GM21423 (cell line): Measurements from ENCODE around the gene COL26A1.

Source experiments
- ATAC-seq: cut with Tn5 transposase; IDR thresholded peaks from one replicate; pipeline ENCODE4 v1.9.1; 2021; ENCODE audit warnings: mild to moderate bottlenecking, moderate library complexity; ENCODE audit not compliant: unreplicated experiment

Gene COL26A1

DNA sequence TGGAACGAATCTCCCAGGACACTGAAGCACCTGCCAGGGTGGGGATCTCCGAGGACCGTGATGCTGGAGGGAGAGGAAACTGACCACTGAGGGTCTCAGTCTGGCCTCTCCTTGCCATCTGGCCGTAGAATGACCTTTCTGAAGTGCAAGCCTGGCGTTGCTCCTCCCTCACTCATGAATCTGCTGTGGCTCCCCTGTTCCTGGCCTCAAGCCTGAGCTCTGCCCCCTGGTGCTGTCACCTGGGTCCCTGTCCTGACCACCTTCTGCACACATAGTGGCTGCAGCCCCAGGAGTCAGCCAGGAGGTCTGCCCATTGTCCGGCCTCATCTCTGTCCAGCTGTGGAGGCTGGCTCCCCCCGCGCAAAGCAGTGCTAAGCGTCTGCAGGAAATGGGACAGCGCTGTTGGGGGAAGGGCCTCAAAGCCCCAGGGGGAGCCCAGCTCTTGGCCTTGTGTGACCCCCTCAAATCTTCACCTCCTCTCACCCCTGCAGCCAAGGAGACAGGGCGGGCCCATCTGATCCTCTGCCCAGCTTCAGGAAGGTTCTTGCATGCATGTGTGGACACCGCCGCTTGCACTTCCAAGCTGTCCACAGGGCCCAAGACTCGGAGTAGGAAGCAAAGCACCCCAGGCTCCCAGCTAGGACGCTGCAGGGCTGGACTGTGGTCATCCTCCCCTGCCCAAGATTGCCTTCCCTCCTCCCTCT is 200.7 kb downstream of the COL26A1 start:
- ATAC-seq, result no peak

GRCh38 chr7:101563943-101564777 is 201.5 kb downstream of the COL26A1 start:
- no peak for ATAC-seq

- no peak for ATAC-seq
Observed at GRCh38 chr7:101564778-101565211, 202.1 kb downstream of the COL26A1 start.

DNA sequence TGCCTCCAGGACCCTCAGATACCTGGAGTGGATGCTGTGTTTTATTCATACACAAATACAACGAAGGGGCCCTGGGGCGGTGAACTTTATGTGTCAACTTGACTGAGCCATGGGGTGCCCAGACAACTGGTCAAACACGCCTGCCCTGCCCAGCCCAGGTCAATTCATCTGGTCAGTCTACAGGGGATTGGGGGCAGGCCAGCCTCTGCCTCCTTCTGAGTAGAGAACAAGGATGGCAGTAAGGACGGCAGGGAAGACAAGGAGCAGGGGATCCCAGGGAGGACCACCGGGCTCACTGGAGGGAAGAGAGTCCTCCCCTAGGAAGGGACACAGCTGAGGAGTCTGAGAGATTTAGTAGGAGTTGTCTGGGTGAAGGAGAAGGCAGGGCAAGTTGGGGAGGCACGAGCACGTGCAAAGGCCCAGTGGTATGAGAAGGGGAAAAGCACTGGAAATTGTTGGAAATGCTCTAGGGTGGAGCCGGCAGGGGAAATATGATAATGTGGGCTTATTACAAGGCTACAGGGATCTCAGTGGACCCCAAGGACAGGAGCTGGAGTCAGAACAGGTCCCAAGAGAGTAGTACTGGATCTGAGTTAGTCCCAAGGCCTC is 203.0 kb downstream of the COL26A1 start:
- no peak for ATAC-seq

DNA sequence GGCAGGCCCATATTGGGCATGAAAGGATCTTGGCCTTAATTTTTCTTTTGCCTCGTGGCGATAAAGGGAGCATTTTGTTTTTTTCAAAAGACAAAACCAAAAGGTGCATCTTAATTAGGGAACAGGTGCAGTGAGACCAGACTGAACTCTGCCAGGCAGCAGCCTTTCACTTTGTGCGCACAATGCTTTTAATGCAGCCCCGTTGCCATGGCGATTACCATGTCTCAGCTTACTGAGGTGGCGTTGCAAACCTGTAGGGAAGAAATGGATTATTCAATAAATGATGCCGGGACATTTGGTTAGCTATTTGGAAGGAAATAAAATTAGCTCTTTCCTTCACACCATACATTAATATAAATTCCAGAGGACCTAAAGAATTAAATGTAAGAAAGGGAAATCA is 204.6 kb downstream of the COL26A1 start:
- no peak for ATAC-seq

GRCh38 chr7:101572156-101572555 is 209.5 kb downstream of the COL26A1 start:
- no peak for ATAC-seq

GRCh38 chr7:101575168-101575567 is 212.5 kb downstream of the COL26A1 start:
- ATAC-seq, result no peak

DNA sequence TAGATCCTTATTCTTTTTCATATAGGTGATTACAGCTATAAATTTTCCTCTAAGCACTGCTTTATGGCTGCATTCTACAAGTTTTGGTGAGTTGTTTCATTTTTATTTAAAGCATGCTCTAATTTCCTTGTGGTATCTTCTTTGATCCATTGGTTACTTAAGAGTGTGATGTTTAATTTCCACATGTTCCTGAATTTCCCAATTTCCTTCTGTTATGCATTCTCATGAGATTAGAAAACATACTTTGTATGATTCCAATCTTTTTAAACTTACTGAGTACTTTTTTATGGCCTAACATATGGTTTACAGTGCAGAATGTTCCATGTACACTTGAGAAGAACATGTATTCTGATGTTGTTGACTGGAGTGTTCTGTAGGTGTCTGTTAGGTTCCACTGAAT is 213.0 kb downstream of the COL26A1 start:
- ATAC-seq, result no peak

- ATAC-seq, result no peak
Observed at GRCh38 chr7:101576998-101577397, 214.3 kb downstream of the COL26A1 start.

DNA sequence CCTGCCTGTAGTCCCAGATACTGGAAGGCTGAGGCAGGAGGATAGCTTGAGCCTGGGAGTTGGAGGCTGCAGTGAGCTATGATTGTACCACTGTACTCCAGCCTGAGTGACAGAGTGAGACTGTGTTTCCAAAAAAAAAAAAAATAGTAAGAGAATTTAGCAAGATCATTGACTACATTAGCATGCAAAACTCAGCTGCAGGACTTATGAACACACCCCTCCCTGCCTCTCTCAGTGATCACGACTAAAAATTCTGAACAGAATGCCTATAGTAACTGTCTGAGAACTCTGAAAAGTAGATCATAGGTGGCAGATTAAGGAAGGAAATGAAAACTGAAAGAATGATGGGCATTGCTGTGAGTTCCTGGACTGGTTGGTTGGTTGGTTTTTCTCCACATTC is 215.9 kb downstream of the COL26A1 start:
- ATAC-seq, result no peak

DNA sequence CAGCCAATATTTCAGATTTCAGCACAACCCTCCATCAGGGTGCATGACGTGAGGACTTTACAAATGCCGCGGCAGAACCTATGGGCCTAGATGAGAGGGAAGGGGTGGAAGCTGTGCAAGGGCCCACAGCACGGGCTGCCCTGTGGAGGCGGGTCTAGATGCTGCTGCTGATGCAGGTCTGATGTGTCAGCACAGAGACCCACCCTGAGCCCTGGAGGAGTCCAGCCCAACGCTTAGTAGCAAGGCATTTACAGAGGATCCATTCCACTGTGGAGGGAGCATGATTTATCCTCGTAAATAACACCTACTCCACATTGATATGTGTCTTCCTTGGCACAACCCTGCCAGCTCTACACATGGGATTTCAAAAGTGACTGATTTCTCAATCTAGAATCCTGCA is 217.9 kb downstream of the COL26A1 start:
- no peak for ATAC-seq

DNA sequence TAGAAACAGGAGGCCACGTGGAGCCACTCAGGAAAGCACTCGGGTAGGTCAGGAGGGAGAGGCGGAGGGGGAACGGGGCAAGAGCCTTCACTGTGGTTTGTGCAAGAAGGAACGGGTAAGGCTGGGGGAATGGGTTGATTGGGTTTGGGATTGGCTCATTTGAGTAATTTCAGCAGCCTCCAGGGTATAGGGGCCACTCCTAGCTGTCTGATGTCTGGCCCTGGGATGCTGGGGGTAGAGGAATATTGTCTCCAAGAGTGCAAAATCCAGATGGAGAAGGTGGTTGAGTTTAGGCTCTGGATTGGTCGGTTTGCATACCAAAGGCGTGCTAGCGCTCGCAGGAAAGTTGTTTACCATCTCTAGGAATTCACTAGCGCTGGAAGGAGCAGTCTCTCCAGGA is 219.2 kb downstream of the COL26A1 start:
- no peak for ATAC-seq

DNA sequence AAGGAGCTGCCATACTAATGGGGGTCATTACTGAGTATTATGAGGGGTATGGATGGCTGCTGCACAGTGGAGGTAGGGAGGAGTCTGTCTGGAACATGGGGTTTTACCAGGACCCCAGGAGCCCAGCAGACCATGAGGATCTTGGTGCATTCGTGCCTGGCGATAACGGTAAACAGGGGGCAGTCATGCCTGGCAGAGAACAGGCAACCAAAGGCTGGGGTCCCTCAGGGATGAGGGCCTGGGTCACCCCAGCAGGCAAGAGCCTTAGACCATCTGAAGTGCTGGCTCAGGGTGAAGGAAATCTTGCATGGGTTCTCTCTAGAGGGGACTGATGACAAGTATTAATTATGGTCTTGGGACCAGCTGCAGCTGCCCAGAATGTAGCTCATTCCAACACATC is 220.3 kb downstream of the COL26A1 start:
- ATAC-seq, result no peak

- no peak for ATAC-seq
Observed at GRCh38 chr7:101586078-101586905, 223.6 kb downstream of the COL26A1 start.

DNA sequence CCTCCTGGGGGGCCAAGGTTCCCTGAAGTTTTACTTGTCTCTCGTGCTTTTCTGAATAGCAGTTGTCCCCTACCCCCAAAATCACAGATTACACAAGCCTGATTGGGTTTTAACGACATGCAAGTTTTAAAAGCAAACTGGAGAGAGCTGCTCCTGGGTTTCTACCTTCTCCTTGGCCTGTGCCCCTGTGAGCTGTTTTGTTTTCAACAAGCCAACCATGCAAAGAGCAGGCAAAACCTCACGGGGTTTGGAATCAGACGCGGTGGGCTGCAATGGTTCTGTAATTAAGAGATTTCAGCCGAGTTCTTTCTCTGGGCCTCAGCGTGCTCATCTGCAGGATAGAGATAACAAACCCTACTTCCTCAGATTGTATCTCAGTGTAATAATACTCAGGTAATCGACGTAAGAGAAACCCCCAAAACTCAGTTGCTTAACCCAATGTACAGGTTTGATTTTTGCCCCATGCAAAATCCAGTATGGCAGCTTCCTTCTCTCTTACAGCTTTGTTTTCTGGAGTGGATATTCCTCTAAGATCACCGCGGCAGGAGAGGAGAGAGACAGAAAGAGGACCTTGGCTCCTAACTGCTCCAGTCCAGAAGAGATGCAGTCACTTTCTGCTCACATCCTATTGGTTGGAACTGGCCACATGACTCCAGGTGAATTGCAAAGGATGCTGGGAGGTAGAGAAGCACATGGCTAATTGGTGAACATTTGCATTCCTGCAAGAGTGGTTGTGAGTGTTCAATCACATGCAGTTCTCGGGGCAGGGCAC is 224.4 kb downstream of the COL26A1 start:
- ATAC-seq, result no peak

GRCh38 chr7:101588131-101588935 is 225.7 kb downstream of the COL26A1 start:
- no peak for ATAC-seq

GRCh38 chr7:101589052-101589451 is 226.4 kb downstream of the COL26A1 start:
- no peak for ATAC-seq

DNA sequence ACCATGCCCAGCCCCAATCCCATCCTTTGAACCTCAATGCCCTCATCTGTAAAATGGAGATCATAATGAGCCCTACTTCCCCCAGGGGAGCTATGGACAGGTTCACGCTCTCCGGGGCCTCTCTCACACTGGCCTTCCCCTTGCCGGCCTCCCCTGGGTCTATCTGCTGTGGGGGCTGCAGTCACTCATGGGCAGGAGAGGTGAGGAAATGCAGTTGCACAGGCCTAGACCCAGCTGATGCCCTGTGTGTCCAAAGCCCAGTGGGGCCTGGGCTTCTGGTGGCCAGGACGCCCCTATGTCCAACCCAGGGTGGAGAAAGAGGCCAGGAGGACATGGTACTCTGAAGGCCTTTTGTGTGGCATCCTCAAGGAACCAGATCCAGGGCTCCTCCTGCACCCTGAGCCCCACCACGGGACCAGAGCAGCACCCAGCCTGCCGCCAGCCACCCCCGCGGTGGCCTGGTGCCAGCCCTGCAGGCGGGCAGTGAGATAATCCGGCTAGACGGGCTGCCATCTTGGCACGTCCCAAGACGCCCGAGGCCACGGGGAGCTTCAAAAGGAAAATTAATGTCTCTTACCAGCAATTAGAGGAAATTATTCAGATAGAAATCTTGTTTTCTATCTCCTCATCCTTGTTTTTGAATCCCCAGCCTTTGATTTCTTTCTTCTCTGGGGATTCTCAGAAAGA is 227.4 kb downstream of the COL26A1 start:
- no peak for ATAC-seq
